PC-3 (cell line): ENCODE measurements around the gene TTC7B. TPM values are rescaled to one million over a fixed set of nuclear protein-coding genes. Genes with fewer than 3 reads are reported as not detected.
A peak's percentile ranks its signal among the peaks of the same experiment; 100 is the strongest.

Source experiments
- ATAC-seq: fragments of 200-7000 bp; cut with Tn5 transposase; 2 replicates; pipeline ENCODE4 v1.9.1; 2020; ENCODE audit warnings: mild to moderate bottlenecking, moderate library complexity
- BruUV-seq: library from RNA; stranded (reverse); fragments of 400-500 nt; replicated peaks from 2 replicates; lab custom pipeline; 2021; lab: Mats Ljungman, UMichigan
- CTCF ChIA-PET: fragments of 300-600 bp; sonication (Branson Sonifier 250); formaldehyde crosslinking; loops from one replicate; lab custom pipeline; 2022; ENCODE audit warnings: antibody characterized with exemption; lab: Charles Lee
- POLR2A ChIA-PET: fragments of 300-600 bp; sonication (Branson Sonifier 250); formaldehyde crosslinking; loops from one replicate; lab custom pipeline; 2022; ENCODE audit warnings: antibody characterized with exemption; ENCODE audit not compliant: unreplicated experiment; lab: Charles Lee
- DNase-seq: peaks from one replicate; pipeline ENCODE4 v3.0.0-alpha.2; 2015
- H2AFZ ChIP-seq: fragments of 300-600 bp; sonication (generic); 2 replicates; pipeline ENCODE4 v1.6.0; 2016; ENCODE audit warnings: antibody characterized with exemption, low read length
- H3F3A ChIP-seq: fragments of 300-600 bp; sonication (generic); one replicate; pipeline ENCODE4 v1.6.0; 2017; ENCODE audit warnings: antibody characterized with exemption, low read length, control low read depth, mild to moderate bottlenecking; ENCODE audit not compliant: unreplicated experiment
- H3K27ac ChIP-seq: fragments of 300-600 bp; sonication (generic); 2 replicates; pipeline ENCODE4 v1.5.1; 2016; ENCODE audit warnings: mild to moderate bottlenecking, low read length
- H3K27me3 ChIP-seq: fragments of 300-600 bp; sonication (generic); 2 replicates; pipeline ENCODE4 v1.6.1; 2016; ENCODE audit warnings: low read length, mixed read lengths
- H3K36me3 ChIP-seq: fragments of 300-600 bp; sonication (generic); 2 replicates; pipeline ENCODE4 v1.6.1; 2016; ENCODE audit warnings: low read depth, mixed run types, low read length, mixed read lengths
- H3K4me1 ChIP-seq: fragments of 300-600 bp; sonication (generic); 2 replicates; pipeline ENCODE4 v1.5.1; 2016; ENCODE audit warnings: low read length; ENCODE audit not compliant: insufficient read depth
- H3K4me2 ChIP-seq: fragments of 300-600 bp; sonication (generic); 2 replicates; pipeline ENCODE4 v1.6.0; 2016; ENCODE audit warnings: low read length
- H3K4me3 ChIP-seq: fragments of 300-600 bp; sonication (generic); 2 replicates; pipeline ENCODE4 v1.5.1; 2016; ENCODE audit warnings: mild to moderate bottlenecking, low read length, mixed read lengths
- H3K79me2 ChIP-seq: fragments of 300-600 bp; sonication (generic); 2 replicates; pipeline ENCODE4 v1.6.1; 2017; ENCODE audit warnings: low read length, mixed read lengths
- H3K9ac ChIP-seq: fragments of 300-600 bp; sonication (generic); 2 replicates; pipeline ENCODE4 v1.6.0; 2016; ENCODE audit warnings: mild to moderate bottlenecking, low read length
- H3K9me2 ChIP-seq: fragments of 300-600 bp; sonication (generic); replicated peaks from 2 replicates; pipeline ENCODE4 v1.6.1; 2016; ENCODE audit warnings: mixed run types, low read length, mixed read lengths
- H3K9me3 ChIP-seq: fragments of 300-600 bp; sonication (generic); 2 replicates; pipeline ENCODE4 v1.6.1; 2016; ENCODE audit warnings: low read length, mixed read lengths
- H4K20me1 ChIP-seq: fragments of 300-600 bp; sonication (generic); 2 replicates; pipeline ENCODE4 v1.6.1; 2016; ENCODE audit warnings: low read length, mixed read lengths
- CTCF ChIP-seq: fragments of 300-600 bp; sonication (generic); conservative IDR thresholded peaks from 2 replicates; pipeline ENCODE4 v1.5.1; 2017; ENCODE audit warnings: antibody characterized with exemption, low read depth, mild to moderate bottlenecking, low read length
- EZH2 ChIP-seq: fragments of 300-600 bp; sonication (generic); IDR thresholded peaks from one replicate; pipeline ENCODE4 v1.6.1; 2017; ENCODE audit warnings: antibody characterized with exemption, mild to moderate bottlenecking, low read length; ENCODE audit not compliant: unreplicated experiment
- EZH2phosphoT487 ChIP-seq: fragments of 300-600 bp; sonication (generic); IDR thresholded peaks from 2 replicates; pipeline ENCODE4 v1.6.1; 2018; ENCODE audit warnings: mild to moderate bottlenecking, antibody characterized with exemption, low read length, borderline replicate concordance
- intact Hi-C: fragments of 100-400 bp; cut with micrococcal nuclease; formaldehyde crosslinking; loops from 2 replicates; pipeline ENCODE4 v1.9.0; 2023
- total RNA-seq: library from RNA; depleted of rRNA; stranded (reverse); fragments of >200 nt; gene quantifications from 2 replicates; pipeline ENCODE4 v1.2.3, GENCODE V29; 2014

TTC7B gene
- total RNA-seq, 1 experiment from 2014 or later, result 45.6 TPM

- BruUV-seq, result no TSS peak
- Histone ChIP-seq H3K36me3 (no peaks in the 10 kb centered on the region), H2AFZ (no peak overlapping the region), H4K20me1 (no peaks in the 10 kb centered on the region), H3K4me1 (no peaks in the 10 kb centered on the region), H3F3A (no peaks in the 10 kb centered on the region), H3K27ac (no peak overlapping the region), H3K9me3 (no peaks in the 10 kb centered on the region), H3K9me2 (no peaks in the 10 kb centered on the region), H3K27me3 (no peaks in the 10 kb centered on the region), H3K4me2 (no peak overlapping the region), H3K4me3 (no peak overlapping the region), H3K9ac (no peak overlapping the region), H3K79me2 (no peaks in the 10 kb centered on the region)
- ATAC-seq (no peak), DNase-seq (no peak)
- CTCF ChIA-PET, result no interaction called here
- no peak for TF ChIP-seq EZH2phosphoT487
- TF ChIP-seq CTCF, result 0 out of 2 replicates have a peak, but pooled peaks have one; percentile 12
- no peak for TF ChIP-seq EZH2
- POLR2A ChIA-PET, result no interaction called here
- intact Hi-C loops, result no loop called here
Measured at GRCh38 chr14:90556666-90557450, 259.4 kb downstream of the TTC7B start.

- no peak overlapping the region for H3K9ac ChIP-seq
- no peaks in the 10 kb centered on the region for H4K20me1 ChIP-seq
- no peak for TF ChIP-seq CTCF
- TF ChIP-seq EZH2phosphoT487, result no peak
- TF ChIP-seq EZH2, result no peak
- H3K4me3 ChIP-seq, result no peak overlapping the region
- no peak overlapping the region for H3K4me2 ChIP-seq
- no peaks in the 10 kb centered on the region for H3K4me1 ChIP-seq
- H3K27me3 ChIP-seq, result no peaks in the 10 kb centered on the region
- no peaks in the 10 kb centered on the region for H3K9me2 ChIP-seq
- H3K36me3 ChIP-seq, result no peaks in the 10 kb centered on the region
- DNase-seq (no peak), ATAC-seq (no peak)
- ChIA-PET CTCF (interaction anchor here (0.6 kb wide), 1 partner anchor 178 kb away, joined by 3 read pairs; no protein-coding TSS in a partner anchor), POLR2A (no interaction called here)
- H3K27ac ChIP-seq, result no peak overlapping the region
- no peak overlapping the region for H2AFZ ChIP-seq
- H3K79me2 ChIP-seq, result no peaks in the 10 kb centered on the region
- H3K9me3 ChIP-seq, result no peaks in the 10 kb centered on the region
- H3F3A ChIP-seq, result no peaks in the 10 kb centered on the region
- no TSS peak for BruUV-seq
- intact Hi-C loops, result no loop called here
Measured at GRCh38 chr14:90556012-90556477, 260.2 kb downstream of the TTC7B start.
